ENCODE measurements around the gene PLPP2. TPM values are rescaled to one million over a fixed set of nuclear protein-coding genes. Genes with fewer than 3 reads are reported as not detected.

PLPP2 gene
- polyA plus RNA-seq, 1 donor (not counting 4 experiments of a cell fraction or from before 2014, with no cell fraction given): 13.6 TPM

GRCh38 chr19:287381-287871 lies 3.8 kb downstream of the PLPP2 start:
- FAIRE-seq: no peak
- dilution Hi-C loops (cut with MboI; ENCODE audit: extremely low pct_ligation_motif_present, low sequenced_read_pairs): no loop called here
- Histone ChIP-seq H2AFZ (ENCODE audit: control insufficient read depth, low read length) (no peak overlapping the region), H3K4me1 (ENCODE audit: control insufficient read depth, extremely low read depth, insufficient read depth, low read length) (peaks cover 11% of the 10 kb centered on the region), H3K9me3 (ENCODE audit: control insufficient read depth, low read depth, low read length) (no peaks in the 10 kb centered on the region), H3K27me3 (ENCODE audit: control insufficient read depth, extremely low read depth, insufficient read depth, low read length) (peaks cover 9% of the 10 kb centered on the region), H3K36me3 (ENCODE audit: control insufficient read depth in 2 of 2, extremely low read depth in 1 of 2, insufficient read depth in 2 of 2, low read length in 2 of 2) (peaks cover 0 to 2% of the 10 kb centered on the region in 2 experiments), H3K4me2 (ENCODE audit: control insufficient read depth, extremely low read depth, insufficient read depth, low read depth, low read length) (no peak overlapping the region), H3K9ac (ENCODE audit: control insufficient read depth, extremely low read depth, insufficient read depth, low read length) (no peak overlapping the region), H3K79me2 (ENCODE audit: control insufficient read depth, insufficient read depth, low read length) (peaks cover 2% of the 10 kb centered on the region), H3K4me3 (ENCODE audit: control insufficient read depth in 2 of 3, extremely low read depth in 1 of 3, insufficient read depth in 2 of 3, low read depth in 1 of 3, low read length in 3 of 3) (no peak overlapping the region), H4K20me1 (ENCODE audit: control insufficient read depth, extremely low read depth, insufficient read depth, low read length) (no peaks in the 10 kb centered on the region), H3K9me1 (ENCODE audit: control insufficient read depth, extremely low read depth, insufficient read depth, low read length) (no peaks in the 10 kb centered on the region), H3K27ac (ENCODE audit: control insufficient read depth, insufficient read depth, low read length) (no peak overlapping the region)
- no peak for DNase-seq (ENCODE audit: low read depth, low spot score)
- TF ChIP-seq EZH2 (IDR thresholded peaks at IDR 0.05; ENCODE audit: low read length) (no peak), CTCF (optimal IDR thresholded peaks at IDR 0.05 in 1 of 3, IDR thresholded peaks at IDR 0.05 in 1 of 3, conservative IDR thresholded peaks at IDR 0.05 in 1 of 3; ENCODE audit: extremely low read depth in 1 of 3, insufficient read depth in 2 of 3, low read length in 3 of 3) (no peak)

- H3K79me2 ChIP-seq (ENCODE audit: control insufficient read depth, insufficient read depth, low read length): no peaks in the 10 kb centered on the region
- H4K20me1 ChIP-seq (ENCODE audit: control insufficient read depth, extremely low read depth, insufficient read depth, low read length): no peaks in the 10 kb centered on the region
- no peak for TF ChIP-seq CTCF (optimal IDR thresholded peaks at IDR 0.05 in 1 of 3, IDR thresholded peaks at IDR 0.05 in 1 of 3, conservative IDR thresholded peaks at IDR 0.05 in 1 of 3; ENCODE audit: extremely low read depth in 1 of 3, insufficient read depth in 2 of 3, low read length in 3 of 3)
- no peak for TF ChIP-seq EZH2 (IDR thresholded peaks at IDR 0.05; ENCODE audit: low read length)
- H3K27me3 ChIP-seq (ENCODE audit: control insufficient read depth, extremely low read depth, insufficient read depth, low read length): no peaks in the 10 kb centered on the region
- H3K4me1 ChIP-seq (ENCODE audit: control insufficient read depth, extremely low read depth, insufficient read depth, low read length): no peaks in the 10 kb centered on the region
- FAIRE-seq (no peak), DNase-seq (ENCODE audit: low read depth, low spot score) (no peak)
- H3K9me3 ChIP-seq (ENCODE audit: control insufficient read depth, low read depth, low read length): no peaks in the 10 kb centered on the region
- no peak overlapping the region for H2AFZ ChIP-seq (ENCODE audit: control insufficient read depth, low read length)
- no peaks in the 10 kb centered on the region for H3K9me1 ChIP-seq (ENCODE audit: control insufficient read depth, extremely low read depth, insufficient read depth, low read length)
- peaks cover 0 to 2% of the 10 kb centered on the region in 2 experiments for H3K36me3 ChIP-seq (ENCODE audit: control insufficient read depth in 2 of 2, extremely low read depth in 1 of 2, insufficient read depth in 2 of 2, low read length in 2 of 2)
- no peak overlapping the region for H3K9ac ChIP-seq (ENCODE audit: control insufficient read depth, extremely low read depth, insufficient read depth, low read length)
- dilution Hi-C loops (cut with MboI; ENCODE audit: extremely low pct_ligation_motif_present, low sequenced_read_pairs): no loop called here
- H3K4me3 ChIP-seq (ENCODE audit: control insufficient read depth in 2 of 3, extremely low read depth in 1 of 3, insufficient read depth in 2 of 3, low read depth in 1 of 3, low read length in 3 of 3): no peak overlapping the region
- H3K27ac ChIP-seq (ENCODE audit: control insufficient read depth, insufficient read depth, low read length): no peak overlapping the region
- H3K4me2 ChIP-seq (ENCODE audit: control insufficient read depth, extremely low read depth, insufficient read depth, low read depth, low read length): no peak overlapping the region
These were observed 7.8 kb downstream of the PLPP2 start for GRCh38 chr19:283395-283794.
